IMR-90 (cell line): ENCODE measurements around the gene FNDC3B. TPM values are rescaled to one million over a fixed set of nuclear protein-coding genes. Genes with fewer than 3 reads are reported as not detected.
A peak's percentile ranks its signal among the peaks of the same experiment; 100 is the strongest.

Source experiments
- ATAC-seq: fragments of 200-7000 bp; cut with Tn5 transposase; 2 replicates; pipeline ENCODE4 v1.9.1; 2020; ENCODE audit warnings: low read depth, mild to moderate bottlenecking, moderate library complexity
- BruUV-seq: library from RNA; stranded (reverse); fragments of 400-500 nt; replicated peaks from 2 replicates; lab custom pipeline; 2021; lab: Mats Ljungman, UMichigan
- CTCF ChIA-PET: fragments of 300-600 bp; formaldehyde crosslinking; extraction: SDS; loops from one replicate; lab custom pipeline; 2021; ENCODE audit warnings: antibody characterized with exemption; lab: Yijun Ruan, JAX
- POLR2A ChIA-PET: fragments of 300-600 bp; sonication (Branson Sonifier 250); formaldehyde crosslinking; loops from one replicate; lab custom pipeline; 2022; ENCODE audit warnings: antibody characterized with exemption; ENCODE audit not compliant: unreplicated experiment; lab: Charles Lee
- DNase-seq: peaks from one replicate; pipeline ENCODE4 v3.0.0; 2013
- H2AFZ ChIP-seq: replicated peaks from 2 replicates; pipeline ENCODE3; 2013; ENCODE audit warnings: low read length, mild to moderate bottlenecking; ENCODE audit not compliant: poor library complexity
- H2AK5ac ChIP-seq: 2 replicates; pipeline ENCODE4 v1.6.1; 2013; ENCODE audit warnings: low read depth, low read length, inconsistent platforms
- H2AK9ac ChIP-seq: replicated peaks from 2 replicates; pipeline ENCODE3; 2013; ENCODE audit warnings: mild to moderate bottlenecking, low read depth, low read length, moderate library complexity; ENCODE audit not compliant: poor library complexity
- H2BK120ac ChIP-seq: 2 replicates; pipeline ENCODE4 v1.6.1; 2013; ENCODE audit warnings: low read depth, low read length, inconsistent platforms
- H2BK15ac ChIP-seq: 3 replicates; pipeline ENCODE4 v1.6.1; 2013; ENCODE audit warnings: low read depth, low read length, inconsistent platforms
- H2BK20ac ChIP-seq: 2 replicates; pipeline ENCODE4 v1.6.1; 2013; ENCODE audit warnings: low read depth, mild to moderate bottlenecking, inconsistent platforms, low read length, moderate library complexity
- H2BK5ac ChIP-seq: 2 replicates; pipeline ENCODE4 v1.6.1; 2013; ENCODE audit warnings: mild to moderate bottlenecking, low read depth, low read length, inconsistent platforms; ENCODE audit not compliant: poor library complexity, severe bottlenecking
- H3K14ac ChIP-seq: replicated peaks from 2 replicates; pipeline ENCODE4 v1.6.1; 2013; ENCODE audit warnings: low read depth, low read length, inconsistent platforms
- H3K18ac ChIP-seq: 2 replicates; pipeline ENCODE4 v1.6.1; 2013; ENCODE audit warnings: low read depth, low read length, control low read depth
- H3K23ac ChIP-seq: 2 replicates; pipeline ENCODE4 v1.6.1; 2013; ENCODE audit warnings: low read depth, low read length, inconsistent platforms
- H3K27ac ChIP-seq: 2 replicates; pipeline ENCODE4 v1.5.1; 2013; ENCODE audit warnings: mild to moderate bottlenecking, control low read depth, low read length; ENCODE audit not compliant: insufficient read depth
- H3K27me3 ChIP-seq: 2 replicates; pipeline ENCODE4 v1.6.1; 2013; ENCODE audit warnings: low read length; ENCODE audit not compliant: control insufficient read depth, insufficient read depth
- H3K36me3 ChIP-seq: 2 replicates; pipeline ENCODE4 v1.6.1; 2013; ENCODE audit warnings: low read length, mixed read lengths; ENCODE audit not compliant: control insufficient read depth, insufficient read depth
- H3K4ac ChIP-seq: 2 replicates; pipeline ENCODE4 v1.6.1; 2013; ENCODE audit warnings: low read depth, low read length, inconsistent platforms
- H3K4me1 ChIP-seq: 2 replicates; pipeline ENCODE4 v1.6.1; 2013; ENCODE audit warnings: low read length, mixed read lengths; ENCODE audit not compliant: control insufficient read depth, insufficient read depth
- H3K4me2 ChIP-seq: 2 replicates; pipeline ENCODE4 v1.6.1; 2013; ENCODE audit warnings: low read depth, mild to moderate bottlenecking, control low read depth, low read length, moderate library complexity
- H3K4me3 ChIP-seq: 2 replicates; pipeline ENCODE4 v1.5.1; 2013; ENCODE audit warnings: low read depth, mild to moderate bottlenecking, control low read depth, low read length, moderate library complexity; ENCODE audit not compliant: insufficient read depth
- H3K56ac ChIP-seq: 2 replicates; pipeline ENCODE4 v1.6.1; 2013; ENCODE audit warnings: low read length, inconsistent platforms; ENCODE audit not compliant: insufficient read depth; ENCODE audit errors: extremely low read depth
- H3K79me1 ChIP-seq, 2 experiments: 2 replicates each; pipeline ENCODE4 v1.6.1; 2013; ENCODE audit warnings: low read length in 2 of 2, inconsistent platforms in 1 of 2, low read depth in 1 of 2
- H3K9ac ChIP-seq: 2 replicates; pipeline ENCODE4 v1.6.1; 2013; ENCODE audit warnings: low read depth, low read length, control low read depth
- H3K9me1 ChIP-seq: 2 replicates; pipeline ENCODE4 v1.6.1; 2013; ENCODE audit warnings: low read length, inconsistent platforms; ENCODE audit not compliant: insufficient read depth
- H3K9me3 ChIP-seq: 2 replicates; pipeline ENCODE4 v1.6.1; 2013; ENCODE audit warnings: low read length; ENCODE audit not compliant: control insufficient read depth, insufficient read depth
- H4K20me1 ChIP-seq: 2 replicates; pipeline ENCODE4 v1.6.1; 2013; ENCODE audit warnings: low read length, inconsistent platforms; ENCODE audit not compliant: insufficient read depth
- H4K5ac ChIP-seq: 2 replicates; pipeline ENCODE4 v1.6.1; 2013; ENCODE audit warnings: mild to moderate bottlenecking, low read depth, low read length, control low read depth
- H4K8ac ChIP-seq, 2 experiments: 2 replicates each; pipeline ENCODE4 v1.6.1; 2013; ENCODE audit warnings: low read depth in 2 of 2, low read length in 2 of 2, control low read depth in 1 of 2, inconsistent platforms in 1 of 2
- H4K91ac ChIP-seq: 2 replicates; pipeline ENCODE4 v1.6.1; 2013; ENCODE audit warnings: low read depth, low read length, inconsistent platforms; ENCODE audit not compliant: insufficient read depth
- BHLHE40 ChIP-seq: fragments of 150-350 bp; IDR thresholded peaks from 2 replicates; pipeline ENCODE4 v1.6.1; 2016; ENCODE audit warnings: mild to moderate bottlenecking, low read depth, low read length
- CEBPB ChIP-seq: IDR thresholded peaks from 2 replicates; pipeline ENCODE4 v1.6.1; 2012; ENCODE audit warnings: low read depth, low read length, improper control_type of control experiment
- CHD1 ChIP-seq: IDR thresholded peaks from 2 replicates; pipeline ENCODE4 v1.6.1; 2012; ENCODE audit warnings: low read depth, low read length, improper control_type of control experiment
- ELK1 ChIP-seq: fragments of 150-350 bp; IDR thresholded peaks from 2 replicates; pipeline ENCODE4 v1.6.1; 2016; ENCODE audit warnings: low read depth, mild to moderate bottlenecking, low read length, moderate library complexity, borderline replicate concordance
- FOS ChIP-seq: fragments of 150-350 bp; IDR thresholded peaks from 2 replicates; pipeline ENCODE4 v1.6.1; 2016; ENCODE audit warnings: low read depth, low read length
- MAFK ChIP-seq: IDR thresholded peaks from 2 replicates; pipeline ENCODE4 v1.6.1; 2012; ENCODE audit warnings: low read depth, low read length, improper control_type of control experiment
- MAZ ChIP-seq: IDR thresholded peaks from 2 replicates; pipeline ENCODE4 v1.6.1; 2012; ENCODE audit warnings: low read depth, mild to moderate bottlenecking, low read length, improper control_type of control experiment, moderate library complexity, borderline replicate concordance
- MXI1 ChIP-seq: IDR thresholded peaks from 2 replicates; pipeline ENCODE4 v1.6.1; 2012; ENCODE audit warnings: low read depth, mild to moderate bottlenecking, low read length, moderate library complexity, borderline replicate concordance
- NFE2L2 ChIP-seq: fragments of 150-350 bp; IDR thresholded peaks from 2 replicates; pipeline ENCODE4 v1.6.1; 2016; ENCODE audit warnings: low read depth, mild to moderate bottlenecking, low read length
- POLR2A ChIP-seq: IDR thresholded peaks from 2 replicates; pipeline ENCODE4 v1.6.1; 2012; ENCODE audit warnings: mild to moderate bottlenecking, low read depth, low read length
- RAD21 ChIP-seq: IDR thresholded peaks from 2 replicates; pipeline ENCODE4 v1.6.1; 2012; ENCODE audit warnings: low read length, improper control_type of control experiment
- RFX5 ChIP-seq: IDR thresholded peaks from 2 replicates; pipeline ENCODE4 v1.8.0; 2012; ENCODE audit warnings: low read depth, mild to moderate bottlenecking, low read length, moderate library complexity
- SMC3 ChIP-seq: fragments of 150-350 bp; IDR thresholded peaks from 2 replicates; pipeline ENCODE4 v1.6.1; 2016; ENCODE audit warnings: low read depth, mild to moderate bottlenecking, antibody characterized with exemption, low read length, moderate library complexity
- WGBS, 2 experiments: methylation state at CpG; one replicate each; pipeline versions ENCODE4 v1.1.5 to v1.1.7; 2013; ENCODE audit warnings: missing lambda C conversion rate in 2 of 2; ENCODE audit not compliant: insufficient read length in 1 of 2; ENCODE audit errors: extremely low coverage in 2 of 2; 5-methylcytosine and 5-hydroxymethylcytosine counted together
- dilution Hi-C: fragments of 300-500 bp; cut with HindIII; formaldehyde crosslinking; loops from one replicate; pipeline ENCODE4 v1.14.3; 2018; ENCODE audit warnings: low sequenced_read_pairs; ENCODE audit not compliant: unreplicated experiment
- in situ Hi-C: fragments of 300-500 bp; cut with MboI; formaldehyde crosslinking; loops from 3 replicates; pipeline ENCODE4 v1.14.3; 2019; ENCODE audit warnings: low sequenced_read_pairs, inconsistent platforms, mixed read lengths
- intact Hi-C: fragments of 100-400 bp; cut with micrococcal nuclease; formaldehyde crosslinking; loops from 2 replicates; pipeline ENCODE4 v1.10.0; 2022
- polyA plus RNA-seq, 3 experiments: library from polyadenylated mRNA; depleted of rRNA; stranded (reverse); fragments of >200 nt; gene quantifications; 2 replicates each; pipeline ENCODE4 v1.2.3, GENCODE V29; 2012; ENCODE audit warnings: low replicate concordance in 1 of 3
- total RNA-seq: library from RNA; depleted of rRNA; stranded (reverse); fragments of >200 nt; gene quantifications from 2 replicates; pipeline ENCODE4 v1.2.3, GENCODE V29; 2012
- TF ChIP-seq, protein P1 (sequence below): conservative IDR thresholded peaks from 2 replicates; pipeline ENCODE4 v1.5.1; 2012; ENCODE audit warnings: mild to moderate bottlenecking, low read depth, low read length, improper control_type of control experiment
- TF ChIP-seq, protein P2 (sequence below): fragments of 150-350 bp; IDR thresholded peaks from 2 replicates; pipeline ENCODE4 v1.6.1; 2017; ENCODE audit warnings: mild to moderate bottlenecking, antibody characterized with exemption, low read length, low read depth

The FNDC3B gene
- total and polyA plus RNA-seq, 2 of the 4 experiments (the other 2 are of a cell fraction), result 23.9 to 150 TPM

GRCh38 chr3:172148702-172149565, 109.6 kb downstream of the FNDC3B start:
- H3K36me3 ChIP-seq, result peaks cover 7% of the 10 kb centered on the region
- no peak overlapping the region for H3K4me2 ChIP-seq
- no peak overlapping the region for H2BK15ac ChIP-seq
- H2AK9ac ChIP-seq, result no peak overlapping the region
- no peaks in the 10 kb centered on the region for H3K27me3 ChIP-seq
- dilution Hi-C loops (no loop called here), intact Hi-C loops (no loop called here), in situ Hi-C loops (no loop called here)
- WGBS, 2 experiments, result no CpG with 5 or more reads among the region's 3 CpGs
- peaks cover 14% of the 10 kb centered on the region for H3K4me1 ChIP-seq
- H3K4ac ChIP-seq, result no peak overlapping the region
- peaks cover 49% of the 10 kb centered on the region for H4K20me1 ChIP-seq
- H3K18ac ChIP-seq, result no peak overlapping the region
- H3K27ac ChIP-seq, result no peak overlapping the region
- H3K4me3 ChIP-seq, result no peak overlapping the region
- H3K9ac ChIP-seq, result no peak overlapping the region
- H4K5ac ChIP-seq, result no peak overlapping the region
- no peak overlapping the region for H2AK5ac ChIP-seq
- DNase-seq, result no peak
- no peak overlapping the region for H3K14ac ChIP-seq
- peaks cover 12% of the 10 kb centered on the region for H3K9me1 ChIP-seq
- H2BK120ac ChIP-seq, result no peak overlapping the region
- H4K8ac ChIP-seq, result no peak overlapping the region
- POLR2A ChIA-PET, result interaction anchor here (0.6 kb wide), 1 partner anchor 108 kb away, joined by 3 read pairs; no protein-coding TSS in a partner anchor
- no TSS peak for BruUV-seq
- H2BK5ac ChIP-seq, result no peak overlapping the region
- peak overlapping the region; percentile 59; the same call in 1 of the 2 replicates for H3K23ac ChIP-seq
- CTCF ChIA-PET, result no interaction called here
- no peak overlapping the region for H4K91ac ChIP-seq
- H3K56ac ChIP-seq, result no peak overlapping the region
- no peak overlapping the region for H2BK20ac ChIP-seq
- no peak overlapping the region for H2AFZ ChIP-seq
- ATAC-seq, result no peak
- peaks cover 31 to 70% of the 10 kb centered on the region in 2 experiments for H3K79me1 ChIP-seq
- H3K9me3 ChIP-seq, result no peaks in the 10 kb centered on the region
- TF ChIP-seq NFE2L2 (no peak), SMC3 (no peak), BHLHE40 (no peak), RFX5 (no peak), POLR2A (no peak), MXI1 (no peak), MAFK (no peak), RAD21 (no peak), CHD1 (no peak), MAZ (no peak), FOS (no peak), ELK1 (no peak), CEBPB (no peak)
- TF ChIP-seq, protein P1, sequence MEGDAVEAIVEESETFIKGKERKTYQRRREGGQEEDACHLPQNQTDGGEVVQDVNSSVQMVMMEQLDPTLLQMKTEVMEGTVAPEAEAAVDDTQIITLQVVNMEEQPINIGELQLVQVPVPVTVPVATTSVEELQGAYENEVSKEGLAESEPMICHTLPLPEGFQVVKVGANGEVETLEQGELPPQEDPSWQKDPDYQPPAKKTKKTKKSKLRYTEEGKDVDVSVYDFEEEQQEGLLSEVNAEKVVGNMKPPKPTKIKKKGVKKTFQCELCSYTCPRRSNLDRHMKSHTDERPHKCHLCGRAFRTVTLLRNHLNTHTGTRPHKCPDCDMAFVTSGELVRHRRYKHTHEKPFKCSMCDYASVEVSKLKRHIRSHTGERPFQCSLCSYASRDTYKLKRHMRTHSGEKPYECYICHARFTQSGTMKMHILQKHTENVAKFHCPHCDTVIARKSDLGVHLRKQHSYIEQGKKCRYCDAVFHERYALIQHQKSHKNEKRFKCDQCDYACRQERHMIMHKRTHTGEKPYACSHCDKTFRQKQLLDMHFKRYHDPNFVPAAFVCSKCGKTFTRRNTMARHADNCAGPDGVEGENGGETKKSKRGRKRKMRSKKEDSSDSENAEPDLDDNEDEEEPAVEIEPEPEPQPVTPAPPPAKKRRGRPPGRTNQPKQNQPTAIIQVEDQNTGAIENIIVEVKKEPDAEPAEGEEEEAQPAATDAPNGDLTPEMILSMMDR, result no peak
- TF ChIP-seq, protein P2, sequence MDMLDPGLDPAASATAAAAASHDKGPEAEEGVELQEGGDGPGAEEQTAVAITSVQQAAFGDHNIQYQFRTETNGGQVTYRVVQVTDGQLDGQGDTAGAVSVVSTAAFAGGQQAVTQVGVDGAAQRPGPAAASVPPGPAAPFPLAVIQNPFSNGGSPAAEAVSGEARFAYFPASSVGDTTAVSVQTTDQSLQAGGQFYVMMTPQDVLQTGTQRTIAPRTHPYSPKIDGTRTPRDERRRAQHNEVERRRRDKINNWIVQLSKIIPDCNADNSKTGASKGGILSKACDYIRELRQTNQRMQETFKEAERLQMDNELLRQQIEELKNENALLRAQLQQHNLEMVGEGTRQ, result no peak
